SU-DHL-6 (cell line): ENCODE results near the gene HOXA11.

Source experiments
- H2AFZ ChIP-seq: fragments of 200-600 bp; sonication (generic); 2 replicates; pipeline ENCODE4 v1.6.1; 2014; ENCODE audit warnings: low read depth, mild to moderate bottlenecking, moderate library complexity, mixed read lengths, antibody characterized with exemption, low read length; ENCODE audit not compliant: severe bottlenecking
- H3F3A ChIP-seq: fragments of 200-600 bp; shearing (Covaris generic); 2 replicates; pipeline ENCODE4 v1.6.0; 2016; ENCODE audit warnings: antibody characterized with exemption, mild to moderate bottlenecking; ENCODE audit not compliant: insufficient read depth
- H3K27ac ChIP-seq: fragments of 200-600 bp; sonication (generic); 2 replicates; pipeline ENCODE4 v1.5.1; 2016; ENCODE audit warnings: low read depth, mild to moderate bottlenecking, low read length, moderate library complexity, mixed read lengths
- H3K27me3 ChIP-seq: fragments of 200-600 bp; sonication (generic), shearing (Covaris generic); 2 replicates; pipeline ENCODE4 v1.6.0; 2014; ENCODE audit warnings: mild to moderate bottlenecking, low read length
- H3K36me3 ChIP-seq: fragments of 200-600 bp; sonication (generic); 2 replicates; pipeline ENCODE4 v1.6.1; 2014; ENCODE audit warnings: mild to moderate bottlenecking, low read length, mixed read lengths
- H3K4me2 ChIP-seq: fragments of 300-600, 200-600 bp; shearing (Covaris generic), sonication (generic); 2 replicates; pipeline ENCODE4 v1.6.0; 2014; ENCODE audit warnings: low read length, low read depth, mild to moderate bottlenecking; ENCODE audit not compliant: poor library complexity, severe bottlenecking
- H3K4me3 ChIP-seq: fragments of 200-600 bp; sonication (generic); 2 replicates; pipeline ENCODE4 v1.5.1; 2014; ENCODE audit warnings: antibody characterized with exemption, low read length, mild to moderate bottlenecking, mixed read lengths; ENCODE audit not compliant: insufficient read depth, poor library complexity, severe bottlenecking
- H3K79me2 ChIP-seq: fragments of 200-600 bp; sonication (generic); 2 replicates; pipeline ENCODE4 v1.6.1; 2014; ENCODE audit warnings: mild to moderate bottlenecking, low read length, moderate library complexity; ENCODE audit not compliant: insufficient read depth
- H3K9ac ChIP-seq: fragments of 200-600 bp; sonication (generic); 2 replicates; pipeline ENCODE4 v1.7.0; 2014; ENCODE audit warnings: mild to moderate bottlenecking, low read length
- H3K9me2 ChIP-seq: fragments of 200-600 bp; sonication (generic); replicated peaks from 2 replicates; pipeline ENCODE4 v1.6.1; 2014; ENCODE audit warnings: low read length; ENCODE audit not compliant: insufficient read depth
- H3K9me3 ChIP-seq: fragments of 200-600 bp; sonication (generic); 2 replicates; pipeline ENCODE4 v1.6.1; 2014; ENCODE audit warnings: low read length, mixed read lengths; ENCODE audit not compliant: insufficient read depth
- H4K20me1 ChIP-seq: fragments of 200-600 bp; sonication (generic); 2 replicates; pipeline ENCODE4 v1.6.1; 2014; ENCODE audit warnings: low read depth, mild to moderate bottlenecking, antibody characterized with exemption, low read length, moderate library complexity, mixed read lengths
- CTCF ChIP-seq: fragments of 200-600 bp; sonication (generic); IDR thresholded peaks from one replicate; pipeline ENCODE4 v1.5.1; 2017; ENCODE audit warnings: antibody characterized with exemption, mild to moderate bottlenecking, low read length, moderate library complexity; ENCODE audit not compliant: insufficient read depth, poor library complexity, severe bottlenecking
- EZH2phosphoT487 ChIP-seq: fragments of 200-600 bp; sonication (generic), shearing (Covaris generic); conservative IDR thresholded peaks from 2 replicates; pipeline ENCODE4 v1.6.1; 2018; ENCODE audit warnings: mild to moderate bottlenecking, antibody characterized with exemption, low read length, moderate library complexity, mixed read lengths

The HOXA11 gene

GRCh38 chr7:27223941-27224575 lies 39.0 kb upstream of the HOXA11 start:
- Histone ChIP-seq H3K9ac (no peak overlapping the region), H3K27ac (no peak overlapping the region), H3K9me2 (no peaks in the 10 kb centered on the region), H3K4me3 (no peak overlapping the region), H3F3A (no peaks in the 10 kb centered on the region), H3K27me3 (no peaks in the 10 kb centered on the region), H3K9me3 (no peaks in the 10 kb centered on the region), H3K36me3 (no peaks in the 10 kb centered on the region), H3K79me2 (no peaks in the 10 kb centered on the region), H4K20me1 (no peaks in the 10 kb centered on the region), H2AFZ (no peak overlapping the region), H3K4me2 (no peak overlapping the region)
- no peak for TF ChIP-seq CTCF
- TF ChIP-seq EZH2phosphoT487, result no peak

DNA sequence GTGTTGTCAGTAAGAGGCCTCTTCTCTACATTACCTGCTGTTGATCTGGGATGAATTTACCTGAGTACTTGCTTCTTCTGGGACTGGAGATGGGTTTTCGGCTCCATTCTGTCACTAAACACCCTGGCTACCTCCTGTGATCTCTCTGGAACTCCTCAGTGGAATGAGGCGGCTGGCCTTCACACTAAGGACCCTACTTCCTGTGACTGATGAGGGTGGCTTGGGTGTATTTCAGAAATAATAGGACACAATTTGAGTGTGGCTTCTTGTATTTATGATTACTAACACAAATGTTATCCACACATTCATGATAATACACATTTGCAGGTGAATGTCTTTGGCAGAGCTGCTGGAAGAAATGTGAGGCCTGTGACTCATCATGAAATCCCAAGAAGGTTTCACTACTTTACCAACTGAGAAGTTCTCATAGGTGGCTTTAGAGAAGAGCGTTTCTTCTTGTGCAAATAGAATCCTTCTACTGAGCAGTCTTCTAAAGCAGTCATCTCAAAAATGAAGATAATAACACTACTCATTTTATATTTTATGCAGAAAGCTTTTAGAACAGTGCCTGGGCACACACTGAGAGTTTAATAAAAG lies 36.3 kb upstream of the HOXA11 start:
- Histone ChIP-seq H3K79me2 (no peaks in the 10 kb centered on the region), H3K9ac (no peak overlapping the region), H2AFZ (no peak overlapping the region), H3K4me3 (no peak overlapping the region), H3K27me3 (no peaks in the 10 kb centered on the region), H3K9me3 (no peaks in the 10 kb centered on the region), H3K4me2 (no peak overlapping the region), H3K27ac (no peak overlapping the region), H3K9me2 (no peaks in the 10 kb centered on the region), H3K36me3 (no peaks in the 10 kb centered on the region), H4K20me1 (no peaks in the 10 kb centered on the region), H3F3A (no peaks in the 10 kb centered on the region)
- TF ChIP-seq EZH2phosphoT487 (no peak), CTCF (no peak)

- no peaks in the 10 kb centered on the region for H3K9me2 ChIP-seq
- H3F3A ChIP-seq, result no peaks in the 10 kb centered on the region
- H3K36me3 ChIP-seq, result no peaks in the 10 kb centered on the region
- no peaks in the 10 kb centered on the region for H3K9me3 ChIP-seq
- H3K79me2 ChIP-seq, result no peaks in the 10 kb centered on the region
- no peak overlapping the region for H3K27ac ChIP-seq
- no peak overlapping the region for H3K4me3 ChIP-seq
- TF ChIP-seq EZH2phosphoT487 (no peak), CTCF (no peak)
- H3K9ac ChIP-seq, result no peak overlapping the region
- no peak overlapping the region for H2AFZ ChIP-seq
- H3K4me2 ChIP-seq, result no peak overlapping the region
- no peaks in the 10 kb centered on the region for H4K20me1 ChIP-seq
- no peaks in the 10 kb centered on the region for H3K27me3 ChIP-seq
Measured at GRCh38 chr7:27220440-27220955, 35.5 kb upstream of the HOXA11 start.
